K562 (cell line): ENCODE results near the gene EEFSEC. TPM values are rescaled to one million over a fixed set of nuclear protein-coding genes. Genes with fewer than 3 reads are reported as not detected.

Experiments used
- ARID2 ChIP-seq: fragments of 450-650 bp; IDR thresholded peaks from 2 replicates; pipeline ENCODE4 v1.6.1; 2017; ENCODE audit warnings: antibody characterized with exemption, mild to moderate bottlenecking
- BRF1 ChIP-seq: IDR thresholded peaks from 3 replicates; pipeline ENCODE4 v1.6.1; 2011; ENCODE audit warnings: borderline replicate concordance, mild to moderate bottlenecking; ENCODE audit not compliant: insufficient read length; ENCODE audit errors: extremely low read depth
- CREB3L1 ChIP-seq: fragments of 450-650 bp; IDR thresholded peaks from 2 replicates; pipeline ENCODE4 v1.6.1; 2014; ENCODE audit warnings: low read depth, mild to moderate bottlenecking, moderate library complexity, borderline replicate concordance
- CTBP1 ChIP-seq: fragments of 450-650 bp; IDR thresholded peaks from 2 replicates; pipeline ENCODE4 v1.6.1; 2016; ENCODE audit warnings: borderline replicate concordance
- MAFK ChIP-seq: IDR thresholded peaks from 2 replicates; pipeline ENCODE4 v1.6.1; 2011; ENCODE audit warnings: low read length, improper control_type of control experiment
- RAD21 ChIP-seq, 2 experiments: fragments of 250-450 bp in 1 of 2; fragments of 450-650 bp in 1 of 2; sonication (Bioruptor Pico) in 1 of 2; formaldehyde crosslinking in 1 of 2; IDR thresholded peaks in 1 of 2; conservative IDR thresholded peaks in 1 of 2; 2 replicates each; pipeline versions ENCODE4 v1.4.0 to v1.8.0; 2020 to 2022; ENCODE audit warnings: mild to moderate bottlenecking in 2 of 2, moderate library complexity in 1 of 2
- REST ChIP-seq, 2 experiments: fragments of 450-650 bp; formaldehyde crosslinking in 1 of 2; IDR thresholded peaks; 2 replicates each; pipeline versions ENCODE4 v1.4.0 to v1.6.1; 2014 to 2020; ENCODE audit warnings: mild to moderate bottlenecking in 2 of 2, borderline replicate concordance in 1 of 2, low read depth in 1 of 2
- RFX1 ChIP-seq: fragments of 450-650 bp; IDR thresholded peaks from 2 replicates; pipeline ENCODE4 v1.6.1; 2016; ENCODE audit warnings: mild to moderate bottlenecking, moderate library complexity
- SMARCA4 ChIP-seq: fragments of 450-650 bp; IDR thresholded peaks from 2 replicates; pipeline ENCODE4 v1.6.1; 2016
- SRSF7 ChIP-seq: fragments of 200-400 bp; formaldehyde crosslinking; optimal IDR thresholded peaks from 2 replicates; pipeline ENCODE3; 2017; ENCODE audit warnings: mild to moderate bottlenecking, low read depth, low read length
- ZBTB33 ChIP-seq: sonication (generic); formaldehyde crosslinking; IDR thresholded peaks from 2 replicates; pipeline ENCODE4 v1.8.1; 2023; ENCODE audit warnings: mild to moderate bottlenecking, missing genetic modification reagents
- polyA plus RNA-seq, 8 experiments: library from polyadenylated mRNA; depleted of rRNA in 4 of 8; stranded (reverse) in 5 of 8; unstranded in 3 of 8; fragments of >200 nt; fragmentation: Nextera tagmentation in 2 of 8; fragmentation: Illumina TruSeq in 1 of 8; extraction: Ambion mirVana in 2 of 8; extraction: Trizol in 1 of 8; gene quantifications; 2 replicates each; pipeline versions ENCODE4 v1.2.1 to v1.2.3, GENCODE V29; 2011 to 2014; ENCODE audit warnings: inconsistent platforms in 1 of 8, missing spikeins in 1 of 8
- total RNA-seq, 7 experiments: library from RNA; depleted of rRNA in 6 of 7; stranded (reverse); fragments of >200 nt in 6 of 7; fragmentation: Illumina TruSeq in 2 of 7; extraction: Trizol in 2 of 7; gene quantifications; 2 replicates each; pipeline versions ENCODE4 v1.2.1 to v1.2.3, GENCODE V29; 2011 to 2021; ENCODE audit warnings: low replicate concordance in 1 of 7

Gene EEFSEC
- total and polyA plus RNA-seq, 9 of the 15 experiments (the other 6 are each of a cell fraction or from before 2014, with no cell fraction given), result 0.35 to 11.8 (median 7.7) TPM

GRCh38 chr3:128170866-128171516, 17.7 kb downstream of the EEFSEC start (continued):
- TF ChIP-seq ZBTB33 (CRISPR knock-in tag), result peak; percentile 21; the same call in 1 of the 2 replicates
- TF ChIP-seq CTBP1, result 0 out of 2 replicates have a peak, but pooled peaks have one; percentile 15
- no peak for TF ChIP-seq CREB3L1
- no peak for TF ChIP-seq BRF1
- peak; percentile 59 for TF ChIP-seq REST (IDR thresholded peaks at IDR 0.05; ENCODE audit: borderline replicate concordance)
- no peak for TF ChIP-seq REST (CRISPR knock-in tag; IDR thresholded peaks at IDR 0.05; ENCODE audit: low read depth)
- peak; percentile 62 for TF ChIP-seq SMARCA4
- no peak for TF ChIP-seq SRSF7
- TF ChIP-seq MAFK, result peak; percentile 36; the same call in 1 of the 2 replicates
- TF ChIP-seq RFX1, result peak; percentile 19; the same call in 1 of the 2 replicates
- TF ChIP-seq ARID2, result peak; percentile 40; the same call in 1 of the 2 replicates
- peak; percentile 73 to 85 for TF ChIP-seq RAD21 (CRISPR knock-in tag; conservative IDR thresholded peaks at IDR 0.05 in 1 of 2, IDR thresholded peaks at IDR 0.05 in 1 of 2)
- TF ChIP-seq, all 486 proteins: peak for 25
